NCI-H1092 (cell line): Measurements from ENCODE around the gene ABCG4.
"Not testable (repeated sequence)": the region's sequence is repeated elsewhere in the genome, so short reads cannot be mapped to it uniquely, and the experiment has no call there.

Experiments
- DNase-seq: peaks from one replicate; lab custom pipeline; 2025; lab: John Stamatoyannopoulos, UW

Gene ABCG4

GRCh38 chr11:119153049-119153818 lies 4.4 kb downstream of the ABCG4 start:
- DNase-seq = no peak

GRCh38 chr11:119154178-119154577 lies 5.3 kb downstream of the ABCG4 start:
- no peak for DNase-seq

DNA sequence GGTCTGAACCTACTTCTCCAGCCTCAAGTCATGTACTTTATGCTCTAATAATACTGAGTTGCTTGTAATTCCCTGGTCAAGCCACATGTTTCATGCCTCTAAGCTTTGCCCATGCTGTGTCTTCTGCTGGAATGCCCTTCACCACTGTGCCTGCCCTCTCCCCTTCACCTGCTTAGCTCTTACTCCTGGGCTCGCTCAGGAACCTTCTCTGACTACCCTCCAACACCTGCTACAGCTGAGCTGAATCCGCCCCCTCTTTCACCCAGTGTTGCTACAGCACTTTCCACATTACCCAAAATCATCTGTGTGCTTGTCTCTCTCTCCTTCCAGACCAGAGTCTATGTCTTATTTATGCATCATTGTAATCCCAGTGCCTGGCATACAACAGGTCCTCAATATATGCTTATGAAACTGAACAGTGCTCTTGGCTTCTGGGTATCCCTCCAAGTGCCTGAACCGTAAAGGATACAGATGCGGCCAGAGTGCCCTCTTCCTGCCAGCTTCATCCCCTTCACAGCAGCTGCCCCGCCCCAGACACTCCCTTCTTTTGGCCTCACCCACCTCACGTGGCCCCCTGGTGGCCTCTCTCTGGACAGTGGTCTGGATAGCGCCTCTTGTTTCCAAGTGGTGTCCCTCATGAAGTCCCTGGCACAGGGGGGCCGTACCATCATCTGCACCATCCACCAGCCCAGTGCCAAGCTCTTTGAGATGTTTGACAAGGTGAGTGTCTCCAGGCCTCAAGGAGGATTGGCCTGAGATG lies 7.1 kb downstream of the ABCG4 start:
- no peak for DNase-seq

DNA sequence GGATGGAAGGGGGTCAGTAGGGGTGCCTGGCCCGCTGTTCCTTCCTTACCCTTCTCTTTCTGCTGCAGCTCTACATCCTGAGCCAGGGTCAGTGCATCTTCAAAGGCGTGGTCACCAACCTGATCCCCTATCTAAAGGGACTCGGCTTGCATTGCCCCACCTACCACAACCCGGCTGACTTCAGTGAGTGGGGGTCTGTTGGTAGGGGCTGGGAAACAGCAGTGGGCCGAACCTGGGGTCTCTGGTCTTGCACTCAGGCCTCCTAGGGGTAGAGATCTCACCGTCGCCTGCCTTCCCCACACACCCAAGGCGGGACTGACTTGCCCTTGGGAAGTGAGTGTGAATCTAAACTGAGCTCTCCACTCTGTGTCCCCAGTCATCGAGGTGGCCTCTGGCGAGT lies 7.6 kb downstream of the ABCG4 start:
- no peak for DNase-seq

DNA sequence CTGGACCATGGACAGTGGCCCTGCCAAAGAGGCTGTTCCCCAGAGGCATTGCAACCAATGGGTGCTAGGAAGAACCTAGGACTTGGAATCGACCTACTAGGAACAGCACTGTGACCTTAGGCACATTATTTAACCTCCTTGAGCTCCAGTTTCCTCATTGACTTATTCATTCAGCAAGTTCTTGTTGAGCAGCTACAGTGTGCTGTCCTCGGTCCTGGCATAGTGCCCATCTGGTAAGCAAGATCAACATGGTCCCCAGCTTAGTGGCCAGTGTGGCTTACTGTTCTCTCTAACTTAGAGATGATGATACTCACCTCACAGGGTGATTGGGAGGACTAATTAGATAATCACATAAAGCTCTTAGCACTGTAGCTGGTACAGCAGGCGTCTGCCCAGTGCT lies 8.2 kb downstream of the ABCG4 start:
- no peak for DNase-seq

GRCh38 chr11:119158467-119158866 lies 9.6 kb downstream of the ABCG4 start:
- DNase-seq = no peak

DNA sequence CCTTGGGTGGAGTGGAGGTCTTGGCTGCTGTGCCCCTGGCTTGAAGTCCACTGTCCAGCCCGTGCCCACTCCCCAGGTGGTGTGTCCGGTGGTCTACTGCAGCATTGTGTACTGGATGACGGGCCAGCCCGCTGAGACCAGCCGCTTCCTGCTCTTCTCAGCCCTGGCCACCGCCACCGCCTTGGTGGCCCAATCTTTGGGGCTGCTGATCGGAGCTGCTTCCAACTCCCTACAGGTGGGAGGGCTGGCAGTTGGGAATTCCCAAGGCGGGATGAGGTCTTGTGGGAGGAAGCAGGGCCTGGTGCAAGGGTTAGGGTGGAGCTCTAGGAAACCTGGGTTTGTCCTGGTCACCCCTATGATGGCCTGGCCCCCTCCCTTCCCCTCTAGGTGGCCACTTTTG lies 11.3 kb downstream of the ABCG4 start:
- DNase-seq = no peak

GRCh38 chr11:119161871-119162270 lies 13.0 kb downstream of the ABCG4 start:
- DNase-seq = no peak

DNA sequence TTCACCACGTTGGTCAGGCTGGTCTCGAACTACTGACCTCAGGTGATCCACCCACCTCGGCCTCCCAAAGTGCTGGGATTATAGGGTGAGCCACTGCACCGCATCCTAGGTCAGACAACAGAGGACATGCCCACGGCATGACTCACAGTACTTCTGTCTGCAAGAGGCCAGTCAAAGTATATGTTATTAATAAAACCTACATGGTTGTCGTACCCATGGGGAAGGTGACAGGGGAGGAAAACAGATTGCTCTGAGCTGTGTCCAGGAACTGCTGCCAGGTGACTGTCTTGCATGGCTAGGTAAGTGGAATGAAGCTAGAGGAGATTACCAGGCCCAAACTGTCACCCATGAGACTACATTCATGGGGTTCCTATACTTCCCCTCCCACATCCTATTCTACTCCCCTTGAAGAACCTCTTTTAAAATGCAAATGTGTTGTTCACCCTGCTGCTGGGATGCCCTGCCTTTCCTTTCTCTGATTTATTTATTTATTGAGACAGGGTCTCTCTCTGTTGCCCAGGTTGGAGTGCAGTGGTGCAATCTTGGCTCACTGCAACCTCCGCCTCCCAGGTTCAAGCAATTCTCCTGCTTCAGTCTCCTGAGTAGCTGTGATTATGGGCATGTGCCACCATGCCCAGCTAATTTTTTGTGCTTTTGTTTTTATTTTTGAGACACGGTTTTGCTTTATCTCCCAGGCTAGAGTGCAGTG lies 17.7 kb downstream of the ABCG4 start:
- no peak for DNase-seq

GRCh38 chr11:119167077-119167458 lies 18.2 kb downstream of the ABCG4 start:
- not testable (repeated sequence) for DNase-seq

DNA sequence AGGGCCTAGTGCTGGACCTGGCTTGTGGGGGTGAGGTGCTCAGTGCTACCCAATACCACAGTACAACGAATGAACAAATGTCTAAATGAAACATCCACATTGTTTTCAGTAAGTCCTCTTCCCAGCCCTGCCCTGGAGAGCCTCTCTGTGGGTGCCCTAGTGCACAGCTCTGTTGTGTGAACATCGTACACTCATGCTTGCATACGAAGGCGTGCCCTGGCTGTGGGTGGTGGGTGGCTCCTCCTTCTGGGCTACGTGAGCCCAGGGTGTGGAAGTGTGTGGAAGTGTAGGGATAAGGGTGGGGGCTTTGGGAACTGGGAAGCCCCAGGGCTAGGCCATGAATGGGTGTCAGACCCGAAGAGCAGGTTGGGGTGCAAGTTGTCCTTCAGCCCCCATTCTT lies 19.1 kb downstream of the ABCG4 start:
- no peak for DNase-seq

DNA sequence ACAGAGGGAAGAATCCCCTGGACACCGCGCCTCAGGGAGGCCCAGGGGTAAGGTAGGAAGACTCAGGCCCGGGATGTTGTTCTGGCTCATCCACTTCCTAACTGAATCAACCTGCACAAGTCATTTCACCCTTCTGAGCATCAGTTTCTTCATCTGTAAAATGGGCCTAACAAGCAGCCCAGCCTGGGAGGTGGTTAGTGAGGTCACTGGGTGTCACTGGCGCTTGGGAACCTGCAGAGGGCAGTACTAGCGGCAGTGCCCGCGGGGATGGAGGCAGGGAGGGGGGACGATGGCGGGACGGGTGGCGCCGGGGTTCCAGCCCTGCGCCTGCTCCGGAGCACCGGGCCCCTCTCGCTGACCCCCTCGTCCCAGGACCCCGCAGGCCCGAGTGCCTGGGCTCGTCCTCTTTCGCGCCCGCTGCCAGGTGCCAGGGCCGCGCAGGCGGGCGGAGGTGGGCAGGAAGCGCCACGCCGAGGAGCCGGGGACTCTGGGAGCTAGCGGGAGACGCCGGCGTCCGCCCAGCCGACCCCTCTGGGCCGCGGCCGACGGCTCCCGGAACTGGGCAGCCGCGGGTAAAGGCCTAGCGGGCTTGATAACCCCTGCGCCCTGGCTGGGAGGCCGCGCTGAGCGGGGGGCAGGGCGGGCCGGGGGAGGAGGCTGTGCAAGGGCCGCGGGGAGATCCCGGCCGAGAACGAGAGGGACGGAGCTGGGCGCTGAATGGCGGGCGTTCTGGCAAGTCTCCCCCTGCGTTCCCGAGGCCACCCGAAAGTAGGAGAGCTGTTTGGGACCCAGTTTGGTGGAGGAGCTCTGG lies 19.8 kb downstream of the ABCG4 start, which contains the start of gene NLRX1:
TSS of gene NLRX1 (plus strand) at position 255 of the 811 bp plus-strand sequence. CDS start 2,679 bp downstream, outside the sequence.
- peak; percentile 83 for DNase-seq

- no peak for DNase-seq
These were observed 20.4 kb downstream of the ABCG4 start for GRCh38 chr11:119169282-119169719.

DNA sequence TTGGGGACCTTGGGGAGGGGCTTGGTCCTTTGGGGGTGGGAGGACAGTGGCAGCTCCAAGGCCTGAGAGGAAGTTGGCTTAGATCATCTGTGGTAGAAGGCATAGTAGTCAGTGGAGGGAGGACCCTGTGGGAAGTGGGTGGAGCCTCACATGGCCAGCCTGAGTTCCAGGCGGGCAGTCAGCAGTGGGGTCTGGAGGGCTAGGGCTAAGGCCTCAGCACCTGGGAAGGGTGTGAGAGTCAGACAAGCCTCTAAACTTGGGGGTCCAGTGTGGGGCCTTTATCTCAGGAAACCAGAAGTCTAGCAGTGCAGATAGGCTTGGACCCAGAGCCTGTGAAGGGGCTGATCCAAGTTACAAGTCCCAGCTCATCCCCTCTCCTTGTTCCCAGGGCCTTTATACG lies 23.7 kb downstream of the ABCG4 start:
- no peak for DNase-seq

- no peak for DNase-seq
These were observed 24.6 kb downstream of the ABCG4 start for GRCh38 chr11:119173453-119173852.

- no peak for DNase-seq
These were observed 26.7 kb downstream of the ABCG4 start for GRCh38 chr11:119175493-119176077.

- no peak for DNase-seq
These were observed 29.4 kb downstream of the ABCG4 start for GRCh38 chr11:119178166-119178680.

DNA sequence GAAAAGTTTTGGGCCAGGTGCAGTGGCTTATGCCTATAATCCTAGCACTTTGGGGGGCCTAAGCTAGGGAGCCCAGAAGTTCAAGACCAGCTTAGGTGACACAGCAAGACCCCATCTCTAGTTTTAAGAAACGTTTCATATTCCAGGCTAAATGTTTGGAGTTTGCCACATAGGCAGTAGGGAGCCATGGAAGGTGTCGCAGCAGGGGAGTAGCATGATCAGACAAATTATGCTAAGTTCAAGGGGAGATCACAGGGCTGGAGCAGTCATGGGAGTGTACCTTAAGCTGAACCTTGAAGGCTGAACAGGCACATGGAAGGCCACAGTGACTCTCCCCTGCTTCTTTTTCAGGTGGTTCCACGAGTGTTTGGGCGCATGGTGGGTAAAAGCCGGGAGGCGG lies 30.5 kb downstream of the ABCG4 start:
- DNase-seq = no peak

GRCh38 chr11:119179983-119180382 lies 31.1 kb downstream of the ABCG4 start:
- DNase-seq = peak; percentile 38

DNA sequence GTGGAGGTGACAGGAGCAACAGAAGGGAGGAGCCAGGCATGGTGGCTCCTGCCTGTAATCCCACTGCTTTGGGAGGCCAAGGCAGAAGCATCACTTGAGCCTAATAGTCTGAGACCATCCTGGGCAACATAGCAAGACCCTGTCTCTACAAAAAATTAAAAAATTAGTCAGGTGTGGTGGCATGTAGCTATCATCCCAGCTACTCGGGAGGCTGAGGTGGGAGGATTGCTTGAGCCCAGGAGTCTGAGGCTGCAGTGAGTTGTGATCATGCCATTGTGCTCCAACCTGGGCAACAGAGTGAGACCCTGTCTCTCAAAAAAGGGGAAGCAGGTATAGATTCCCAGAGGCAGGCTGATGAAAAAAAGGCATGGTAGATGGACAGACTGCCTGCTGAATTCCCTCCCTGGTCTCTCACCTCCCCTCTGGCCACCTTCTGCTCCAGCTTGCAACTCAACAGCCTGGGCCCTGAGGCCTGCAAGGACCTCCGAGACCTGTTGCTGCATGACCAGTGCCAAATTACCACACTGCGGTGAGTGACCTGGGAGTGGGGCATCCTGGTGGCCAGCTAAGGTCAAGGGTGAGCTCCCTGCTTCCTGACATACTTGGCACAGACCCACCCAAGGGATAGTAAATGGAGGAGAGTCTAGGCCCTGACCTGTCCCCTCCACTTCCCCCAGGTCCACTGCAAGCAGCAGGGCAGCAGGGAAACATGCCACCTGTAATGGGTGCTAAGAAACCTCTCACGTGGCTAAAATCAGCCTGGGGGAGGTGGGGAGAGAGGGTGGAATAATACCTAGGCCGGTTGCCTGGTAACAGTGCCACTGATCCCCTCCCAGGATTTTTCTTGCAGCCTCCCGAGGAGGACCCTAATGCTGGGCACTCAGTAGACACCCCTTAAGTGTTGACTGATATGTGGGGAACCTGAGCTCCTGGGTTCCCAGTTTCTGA lies 32.2 kb downstream of the ABCG4 start:
- DNase-seq = no peak
